Heart right ventricle (tissue), 16 donors: ENCODE data around the gene PTPN20. TPM values are rescaled to one million over a fixed set of nuclear protein-coding genes. Genes with fewer than 3 reads are reported as not detected.

ENCODE experiments used
- ATAC-seq, 8 donors: fragments of 200-7000 bp; cut with Tn5 transposase; one replicate each; pipeline ENCODE4 v1.9.1; 2020; ENCODE audit warnings: mild to moderate bottlenecking in 8 of 8, moderate library complexity in 8 of 8, moderate number of reproducible peaks in 1 of 8
- DNase-seq, 2 donors: peaks; one replicate each; pipeline ENCODE4 v3.0.0-alpha.2; 2020
- H3K27ac ChIP-seq, 10 donors: fragments of 200-600 bp; sonication (generic) in 2 of 10; one replicate each; pipeline versions ENCODE4 v1.5.0 to v1.8.0; 2020 to 2022; ENCODE audit warnings: mild to moderate bottlenecking in 3 of 10
- H3K27me3 ChIP-seq, 7 donors: fragments of 200-600 bp; one replicate each; pipeline ENCODE4 v1.8.0; 2021 to 2022; ENCODE audit warnings: mild to moderate bottlenecking in 2 of 7
- H3K36me3 ChIP-seq, 9 donors: fragments of 200-600 bp; sonication (generic) in 1 of 9; one replicate each; pipeline versions ENCODE4 v1.5.0 to v1.8.0; 2020 to 2022; ENCODE audit warnings: mild to moderate bottlenecking in 2 of 9
- H3K4me1 ChIP-seq, 9 donors: fragments of 200-600 bp; sonication (generic) in 1 of 9; one replicate each; pipeline versions ENCODE4 v1.5.0 to v1.8.0; 2020 to 2022; ENCODE audit warnings: mild to moderate bottlenecking in 4 of 9
- H3K4me3 ChIP-seq, 10 donors: fragments of 200-600 bp; sonication (generic) in 2 of 10; one replicate each; pipeline versions ENCODE4 v1.5.0 to v1.8.0; 2020 to 2022; ENCODE audit warnings: mild to moderate bottlenecking in 7 of 10, moderate library complexity in 2 of 10
- H3K9me3 ChIP-seq, 11 donors: fragments of 200-600 bp in 10 of 11; sonication (generic) in 2 of 11; one replicate each; pipeline versions ENCODE4 v1.5.0 to v1.8.0; 2013 to 2022; ENCODE audit warnings: mild to moderate bottlenecking in 2 of 11, control low read depth in 1 of 11, moderate library complexity in 1 of 11
- WGBS, 2 donors: extraction: QIAGEN DNeasy Blood & Tissue Kit; methylation state at CpG; one replicate each; pipeline ENCODE4 v1.1.7; 2013; ENCODE audit warnings: inconsistent platforms in 1 of 2; 5-methylcytosine and 5-hydroxymethylcytosine counted together
- intact Hi-C, 10 donors: fragments of 100-400 bp; cut with DNase I; formaldehyde crosslinking; loops; one replicate each; pipeline versions ENCODE4 v1.11.1 to v1.14.2; 2022
- polyA plus RNA-seq, 2 donors: library from polyadenylated mRNA; stranded (reverse); fragments of 200-250 nt; gene quantifications; one replicate each; pipeline ENCODE4 v1.2.3, GENCODE V29; 2013
- total RNA-seq, 10 donors: library from RNA; stranded (reverse); fragmentation: NEBNext Ultra II Directional in 3 of 10; extraction: Animal tissue kit (Norgen Biotek cat#: 25700) in 3 of 10; gene quantifications; one replicate each; pipeline versions ENCODE4 v1.2.1 to v1.2.4, GENCODE V29; 2021 to 2023
- TF ChIP-seq, protein P1 (sequence below), 9 donors: fragments of 200-600 bp; sonication (generic) in 2 of 9; IDR thresholded peaks; one replicate each; pipeline versions ENCODE4 v1.5.0 to v1.8.0; 2021 to 2022; ENCODE audit warnings: antibody characterized with exemption in 9 of 9, mild to moderate bottlenecking in 5 of 9, moderate library complexity in 1 of 9
- donor health status: Arrhythmogenic right ventricular cardiomyopathy.
- donor health status: ischemic (EF 13 %, LVEDD 7.1; RV severe dilation, severe dysfunction).
- donor health status: healthy with polysubstance abuse.
- donor health status: DM: no; HTN: yes; CAD: no.
- donor health status: DM: no; HTN: no; CAD: no.
- donor health status: ischemic (EF 25% LVEDD 6.9; RV normal size, moderate dysfunction).
- donor health status: ischemic (EF 25% LVEDD 5.7; RV mildly dilated, moderate dysfunction).
- donor health status: healthy.
- donor health status: DM: yes; HTN: yes; CAD: no.
- donor health status: Ischemic cardiomyopathy.
- donor health status: ischemic (EF 35%, LVEDD 5.7; RV mildly dilated, moderate dysfunction).
- donor health status: nonischemic (EF 11% LVEDD 7.7; RV severe dilation, severe dysfunction).
- donor health status: DM: yes; HTN: yes; CAD: no.
- donor health status: PGD.
- donor health status: ischemic (EF 29% LVEDD 5.4; RV normal size, mild dysfunction).
- donor health status: nonischemic (EF 23%, LVEDD 6.1; RV moderate dilation, normal function).

Gene PTPN20
- total and polyA plus RNA-seq, 12 donors: 3.2 to 28.1 (median 16.2) TPM

DNA sequence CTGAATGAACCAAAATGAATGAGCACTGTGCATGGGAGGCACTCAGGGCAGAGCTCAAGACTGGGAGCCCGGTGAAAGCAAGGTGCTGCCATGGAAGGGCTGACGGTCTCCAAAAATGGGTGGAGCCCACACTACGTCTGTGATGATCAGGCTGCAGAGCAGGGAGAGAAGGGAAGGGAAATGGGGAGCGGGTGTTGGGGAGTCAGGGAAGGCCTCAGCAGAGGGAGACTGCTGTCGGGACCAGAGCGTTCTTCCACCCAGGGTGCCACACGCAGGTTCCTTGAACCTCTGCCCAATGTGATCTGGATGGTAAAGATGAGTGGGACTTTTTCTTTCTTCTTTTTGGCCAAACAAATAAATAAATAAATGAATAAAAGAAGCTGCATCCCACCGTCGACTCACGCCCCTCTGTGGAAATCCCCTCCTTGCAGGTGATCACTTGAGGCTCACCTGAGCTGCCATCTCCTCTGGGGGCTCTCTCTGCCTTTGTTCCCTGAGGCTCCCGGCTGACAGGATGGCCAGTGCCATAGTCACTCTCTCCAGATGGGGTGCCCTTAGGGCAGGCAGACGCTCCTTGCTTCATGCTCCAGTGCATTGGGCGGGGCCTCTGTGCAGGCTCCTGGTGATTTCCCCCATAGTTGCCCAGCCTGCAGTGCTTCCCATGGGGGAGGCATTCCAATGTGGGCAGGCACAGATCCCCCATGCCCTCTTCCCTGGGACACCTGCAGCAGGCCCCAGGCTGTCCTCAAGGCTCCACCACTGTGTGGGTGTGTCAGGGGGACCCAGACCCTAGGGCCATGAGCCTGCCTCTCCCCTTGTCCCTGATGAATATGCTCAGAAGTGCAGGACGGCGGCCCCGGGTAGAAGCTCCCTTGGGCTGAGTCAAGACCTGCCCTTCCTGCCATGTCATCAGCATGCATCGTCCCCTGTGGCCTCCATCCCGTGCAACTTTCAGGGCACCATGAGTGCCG is 131.8 kb downstream of the PTPN20 start:
- H3K27me3 ChIP-seq: no peaks in the 10 kb centered on the region
- no peaks in the 10 kb centered on the region for H3K36me3 ChIP-seq
- no peak overlapping the region for H3K27ac ChIP-seq
- DNase-seq: no peak
- WGBS, 2 donors: 87 to 89% methylated on average over 19 of the region's 19 CpGs
- TF ChIP-seq, protein P1, sequence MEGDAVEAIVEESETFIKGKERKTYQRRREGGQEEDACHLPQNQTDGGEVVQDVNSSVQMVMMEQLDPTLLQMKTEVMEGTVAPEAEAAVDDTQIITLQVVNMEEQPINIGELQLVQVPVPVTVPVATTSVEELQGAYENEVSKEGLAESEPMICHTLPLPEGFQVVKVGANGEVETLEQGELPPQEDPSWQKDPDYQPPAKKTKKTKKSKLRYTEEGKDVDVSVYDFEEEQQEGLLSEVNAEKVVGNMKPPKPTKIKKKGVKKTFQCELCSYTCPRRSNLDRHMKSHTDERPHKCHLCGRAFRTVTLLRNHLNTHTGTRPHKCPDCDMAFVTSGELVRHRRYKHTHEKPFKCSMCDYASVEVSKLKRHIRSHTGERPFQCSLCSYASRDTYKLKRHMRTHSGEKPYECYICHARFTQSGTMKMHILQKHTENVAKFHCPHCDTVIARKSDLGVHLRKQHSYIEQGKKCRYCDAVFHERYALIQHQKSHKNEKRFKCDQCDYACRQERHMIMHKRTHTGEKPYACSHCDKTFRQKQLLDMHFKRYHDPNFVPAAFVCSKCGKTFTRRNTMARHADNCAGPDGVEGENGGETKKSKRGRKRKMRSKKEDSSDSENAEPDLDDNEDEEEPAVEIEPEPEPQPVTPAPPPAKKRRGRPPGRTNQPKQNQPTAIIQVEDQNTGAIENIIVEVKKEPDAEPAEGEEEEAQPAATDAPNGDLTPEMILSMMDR (IDR thresholded peaks at IDR 0.05): no peak
- intact Hi-C loops: no loop called here
- no peak overlapping the region for H3K4me3 ChIP-seq
- peaks cover 0 to 13% (median 4%) of the 10 kb centered on the region in 9 donors for H3K4me1 ChIP-seq
- no peaks in the 10 kb centered on the region for H3K9me3 ChIP-seq
- no peak for ATAC-seq

DNA sequence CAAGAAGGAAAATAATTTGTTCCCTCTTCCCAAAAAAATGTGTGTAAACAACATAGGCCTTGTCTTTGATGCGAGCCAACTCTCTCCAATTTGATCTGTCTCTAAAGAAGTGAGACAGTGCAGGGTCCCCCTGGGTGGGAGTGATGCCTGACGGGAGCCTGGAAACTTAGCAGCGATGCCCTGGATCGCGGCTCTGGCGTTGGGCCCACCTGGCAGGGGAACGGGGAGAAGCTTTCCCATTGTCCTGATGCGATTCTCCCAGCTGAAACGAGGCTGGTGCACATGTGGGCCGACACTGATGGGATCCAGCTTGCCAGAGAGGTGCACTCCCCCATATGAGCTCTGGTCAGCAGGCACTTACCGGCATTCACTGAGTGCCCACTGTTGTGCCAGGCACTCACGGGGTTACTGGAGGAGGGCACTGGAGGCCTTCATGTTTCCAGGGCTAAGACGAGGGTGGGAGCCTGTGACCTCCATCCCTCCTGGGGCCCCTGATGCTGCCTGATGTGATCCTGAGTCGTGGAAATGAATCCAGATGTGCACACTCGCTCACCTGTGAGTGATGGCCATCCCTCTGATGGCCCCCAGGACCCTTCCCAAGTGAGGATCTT is 132.8 kb downstream of the PTPN20 start:
- Histone ChIP-seq H3K4me1 (peaks cover 0 to 14% (median 6%) of the 10 kb centered on the region in 9 donors), H3K9me3 (no peaks in the 10 kb centered on the region), H3K4me3 (no peak overlapping the region), H3K27me3 (no peaks in the 10 kb centered on the region), H3K36me3 (no peaks in the 10 kb centered on the region), H3K27ac (no peak overlapping the region)
- ATAC-seq: peak in 1 of 8 donors; percentile 53
- intact Hi-C loops: no loop called here
- TF ChIP-seq, protein P1 (IDR thresholded peaks at IDR 0.05): no peak
- WGBS, 2 donors: 78 to 82% methylated on average over 15 of the region's 15 CpGs
- DNase-seq: no peak

DNA sequence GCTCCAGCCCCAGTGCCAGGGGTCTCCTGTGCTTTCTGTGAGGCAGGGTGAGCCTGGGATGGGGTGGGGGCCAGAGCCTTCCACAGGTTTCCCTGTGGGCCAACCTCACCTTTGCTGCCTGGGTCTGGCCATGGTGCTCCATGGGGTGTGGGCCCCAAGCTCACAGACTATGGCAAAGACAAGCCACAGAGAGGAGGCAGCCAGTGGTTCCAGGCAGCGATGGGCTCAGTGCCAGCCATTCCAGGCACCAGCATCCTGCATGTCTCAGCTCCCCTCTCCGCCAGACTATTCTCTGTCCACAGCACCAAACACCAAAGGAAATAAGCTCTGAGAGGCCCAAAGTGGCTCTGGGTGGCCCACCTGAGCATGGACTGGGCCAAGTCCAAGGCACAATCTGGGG is 133.5 kb downstream of the PTPN20 start:
- peak in 1 of 8 donors; percentile 53 for ATAC-seq

DNA sequence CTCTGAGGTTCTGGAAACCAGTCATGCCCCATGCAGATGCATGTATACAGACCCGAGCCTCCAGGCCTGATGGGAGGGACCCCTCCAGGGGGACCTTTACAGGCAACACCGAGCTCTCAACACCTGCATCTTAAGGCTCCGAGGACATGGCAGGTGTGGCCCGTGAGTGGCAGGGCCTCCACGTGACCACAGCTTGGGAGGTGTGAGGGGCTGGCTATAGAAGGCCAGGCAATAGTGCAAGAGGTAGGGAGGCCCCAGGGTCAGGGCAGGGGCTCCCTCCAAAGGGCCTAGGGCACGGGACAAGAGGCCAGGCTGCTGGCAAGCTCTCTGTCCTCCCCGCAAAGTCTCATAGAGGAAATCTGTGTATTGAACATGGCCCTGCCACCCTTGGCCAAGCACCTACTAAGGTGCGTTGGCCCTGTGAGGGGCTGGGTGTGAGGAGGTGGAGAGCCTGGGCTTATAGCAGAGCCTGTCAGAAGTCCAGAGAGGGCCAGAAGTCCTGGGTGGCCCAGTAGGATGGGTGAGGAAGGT is 134.2 kb downstream of the PTPN20 start:
- peaks cover 0 to 12% (median 0%) of the 10 kb centered on the region in 9 donors for H3K4me1 ChIP-seq
- intact Hi-C loops: loop anchor here in 4 of 10 donors (5.0 kb wide), 1 partner anchor 267 kb away; no protein-coding TSS in a partner anchor
- no peaks in the 10 kb centered on the region for H3K9me3 ChIP-seq
- no peak overlapping the region for H3K4me3 ChIP-seq
- WGBS, 2 donors: 91 to 93% methylated on average over 8 of the region's 8 CpGs
- no peaks in the 10 kb centered on the region for H3K36me3 ChIP-seq
- H3K27me3 ChIP-seq: no peaks in the 10 kb centered on the region
- no peak overlapping the region for H3K27ac ChIP-seq
- TF ChIP-seq, protein P1 (IDR thresholded peaks at IDR 0.05): no peak
- ATAC-seq (no peak), DNase-seq (no peak)

More for the DNA sequence above, 133.5 kb downstream of the PTPN20 start:
- WGBS, 2 donors: 71 to 89% methylated on average over 2 of the region's 2 CpGs
- peaks cover 0 to 9% (median 0%) of the 10 kb centered on the region in 9 donors for H3K4me1 ChIP-seq
- intact Hi-C loops: loop anchor here in 4 of 10 donors (5.0 kb wide), 1 partner anchor 268 kb away; no protein-coding TSS in a partner anchor
- DNase-seq: no peak
- no peaks in the 10 kb centered on the region for H3K9me3 ChIP-seq
- H3K4me3 ChIP-seq: no peak overlapping the region
- TF ChIP-seq, protein P1 (IDR thresholded peaks at IDR 0.05): no peak
- no peaks in the 10 kb centered on the region for H3K36me3 ChIP-seq
- no peaks in the 10 kb centered on the region for H3K27me3 ChIP-seq
- no peak overlapping the region for H3K27ac ChIP-seq
